IPS-20b (cell line): ENCODE results near the gene HDAC1.

ENCODE experiments used
- H3K27ac ChIP-seq: one replicate; pipeline ENCODE4 v1.5.1; 2013; ENCODE audit warnings: low read length
- H3K27me3 ChIP-seq: 2 replicates; pipeline ENCODE4 v1.6.1; 2013; ENCODE audit warnings: mild to moderate bottlenecking, low read length, inconsistent platforms; ENCODE audit not compliant: insufficient read depth
- H3K36me3 ChIP-seq: 2 replicates; pipeline ENCODE4 v1.6.1; 2013; ENCODE audit warnings: low read depth, mild to moderate bottlenecking, inconsistent platforms, low read length, moderate library complexity; ENCODE audit not compliant: insufficient read depth
- H3K4me1 ChIP-seq: 2 replicates; pipeline ENCODE4 v1.6.1; 2013; ENCODE audit warnings: mild to moderate bottlenecking, control low read depth, inconsistent platforms, low read length, moderate library complexity; ENCODE audit not compliant: insufficient read depth
- H3K4me3 ChIP-seq: 2 replicates; pipeline ENCODE4 v1.5.1; 2013; ENCODE audit warnings: mild to moderate bottlenecking, low read length, inconsistent platforms
- H3K9ac ChIP-seq: 2 replicates; pipeline ENCODE4 v1.6.1; 2013; ENCODE audit warnings: low read depth, mild to moderate bottlenecking, inconsistent platforms, low read length, moderate library complexity
- H3K9me3 ChIP-seq: 2 replicates; pipeline ENCODE4 v1.6.1; 2013; ENCODE audit warnings: mild to moderate bottlenecking, low read depth, low read length, inconsistent platforms; ENCODE audit not compliant: insufficient read depth

The HDAC1 gene

GRCh38 chr1:32365445-32365844 lies 73.6 kb downstream of the HDAC1 start:
- H3K4me1 ChIP-seq = peaks cover 2% of the 10 kb centered on the region; the same call in 1 of the 2 replicates
- H3K9me3 ChIP-seq = no peaks in the 10 kb centered on the region
- H3K9ac ChIP-seq = no peak overlapping the region; the same call in 1 of the 2 replicates
- peaks cover 58% of the 10 kb centered on the region for H3K36me3 ChIP-seq
- no peak overlapping the region for H3K4me3 ChIP-seq
- no peak overlapping the region for H3K27ac ChIP-seq
- H3K27me3 ChIP-seq = peaks cover 27% of the 10 kb centered on the region

DNA sequence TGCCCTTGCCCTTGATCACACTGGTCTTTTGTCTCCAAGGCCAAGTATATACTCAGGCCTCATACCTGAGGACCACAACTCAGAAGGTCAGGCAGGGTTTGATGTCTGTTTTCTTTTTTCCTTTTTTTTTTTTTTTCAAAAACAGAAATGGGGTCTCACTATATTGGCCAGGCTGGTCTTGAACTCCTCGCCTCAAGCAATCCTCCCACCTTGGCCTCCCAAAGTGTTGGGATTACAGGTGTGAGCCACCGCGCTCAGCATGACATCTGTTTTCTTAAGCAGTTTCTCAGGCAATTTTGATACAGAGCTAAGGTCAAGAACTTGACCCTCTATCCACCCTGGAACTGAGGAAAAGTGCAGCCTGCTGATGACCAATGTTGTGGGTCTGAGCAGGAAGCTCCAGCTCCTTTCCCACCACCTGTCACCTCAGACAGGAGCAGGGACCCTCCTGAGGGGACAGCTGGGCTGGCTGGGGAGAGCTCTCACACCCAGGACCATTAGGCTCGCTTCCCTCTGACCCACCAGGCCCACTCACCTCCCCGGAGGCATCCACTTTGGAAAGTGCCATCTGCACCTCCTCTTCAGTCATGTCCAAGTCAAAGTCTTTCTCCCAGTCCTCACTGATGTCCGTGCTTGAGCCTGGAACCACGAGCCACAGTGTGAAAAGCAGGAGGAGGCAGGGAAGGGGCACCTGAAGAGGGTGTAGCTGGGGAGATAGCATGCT lies 76.2 kb downstream of the HDAC1 start:
- H3K27ac ChIP-seq = no peak overlapping the region
- no peaks in the 10 kb centered on the region for H3K9me3 ChIP-seq
- no peak overlapping the region for H3K4me3 ChIP-seq
- H3K27me3 ChIP-seq = peaks cover under 1% of the 10 kb centered on the region; the same call in 1 of the 2 replicates
- H3K9ac ChIP-seq = no peak overlapping the region
- no peaks in the 10 kb centered on the region for H3K4me1 ChIP-seq
- H3K36me3 ChIP-seq = peaks cover 75% of the 10 kb centered on the region

DNA sequence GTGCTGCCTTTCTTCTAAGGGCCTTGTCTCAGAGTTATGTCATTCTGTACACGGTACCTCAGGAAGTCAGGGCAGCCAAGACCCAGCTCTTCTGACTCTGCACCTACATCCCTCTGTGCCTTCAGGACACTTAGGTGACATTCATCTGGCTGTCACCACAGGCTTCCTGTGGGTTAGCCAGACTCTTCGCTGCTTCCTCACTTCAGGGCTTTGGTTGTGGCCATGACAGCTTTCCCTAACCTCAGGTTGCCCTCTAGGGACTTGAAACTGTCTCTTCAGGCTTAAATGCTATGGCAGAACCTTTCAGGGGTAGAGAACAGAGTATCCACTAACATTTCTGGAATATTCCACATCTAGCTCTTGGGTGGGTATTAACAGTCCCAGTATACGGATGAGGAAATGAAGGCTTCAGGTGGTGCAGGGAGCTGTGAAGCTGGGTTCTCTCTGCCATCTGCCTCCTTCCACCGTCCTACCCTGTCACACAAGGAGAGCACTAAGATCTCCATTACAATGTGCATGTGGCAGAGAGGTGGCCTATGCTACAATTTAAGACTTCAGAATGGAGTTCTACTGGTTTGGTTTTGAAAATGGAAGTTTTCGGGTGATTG lies 80.4 kb downstream of the HDAC1 start:
- no peaks in the 10 kb centered on the region for H3K9me3 ChIP-seq
- no peaks in the 10 kb centered on the region for H3K27me3 ChIP-seq

DNA sequence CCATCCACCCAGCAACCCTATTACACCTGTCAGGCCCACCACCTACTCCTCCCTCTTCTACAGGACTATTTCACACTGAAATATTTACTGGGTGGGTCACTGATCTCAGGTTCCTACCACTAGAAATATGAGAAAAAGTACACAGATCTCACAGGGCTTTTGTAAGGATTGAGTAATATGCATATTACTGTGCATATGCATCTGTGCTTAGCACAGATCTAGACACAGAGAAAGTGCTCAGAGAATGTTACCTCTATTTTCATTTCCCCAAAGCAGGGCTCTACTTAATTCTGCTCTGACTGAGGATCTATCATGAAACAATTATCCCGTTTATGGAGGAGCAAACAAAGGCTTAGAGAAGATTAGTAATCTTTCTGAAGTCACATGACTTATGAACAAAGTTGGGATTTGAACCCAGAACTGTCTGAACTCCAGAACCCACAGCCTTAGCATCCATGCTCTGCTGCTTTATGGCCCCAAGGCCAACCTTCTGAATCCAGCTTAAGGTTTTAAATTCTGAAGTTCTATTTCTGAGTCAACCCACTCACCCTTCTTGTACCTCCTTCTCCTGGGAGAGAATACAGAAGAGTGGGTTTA lies 82.2 kb downstream of the HDAC1 start:
- Histone ChIP-seq H3K4me3 (no peak overlapping the region), H3K27ac (no peak overlapping the region), H3K36me3 (peaks cover 80% of the 10 kb centered on the region), H3K4me1 (no peaks in the 10 kb centered on the region), H3K27me3 (no peaks in the 10 kb centered on the region), H3K9ac (no peak overlapping the region), H3K9me3 (no peaks in the 10 kb centered on the region)

More for the DNA sequence above, 80.4 kb downstream of the HDAC1 start:
- Histone ChIP-seq H3K36me3 (peaks cover 80% of the 10 kb centered on the region), H3K4me3 (no peak overlapping the region), H3K9ac (no peak overlapping the region), H3K27ac (no peak overlapping the region), H3K4me1 (no peaks in the 10 kb centered on the region)

GRCh38 chr1:32376199-32376598 lies 84.3 kb downstream of the HDAC1 start:
- Histone ChIP-seq H3K4me1 (no peaks in the 10 kb centered on the region), H3K4me3 (no peak overlapping the region), H3K27me3 (no peaks in the 10 kb centered on the region), H3K27ac (no peak overlapping the region), H3K36me3 (peaks cover 97% of the 10 kb centered on the region), H3K9ac (no peak overlapping the region), H3K9me3 (no peaks in the 10 kb centered on the region)

DNA sequence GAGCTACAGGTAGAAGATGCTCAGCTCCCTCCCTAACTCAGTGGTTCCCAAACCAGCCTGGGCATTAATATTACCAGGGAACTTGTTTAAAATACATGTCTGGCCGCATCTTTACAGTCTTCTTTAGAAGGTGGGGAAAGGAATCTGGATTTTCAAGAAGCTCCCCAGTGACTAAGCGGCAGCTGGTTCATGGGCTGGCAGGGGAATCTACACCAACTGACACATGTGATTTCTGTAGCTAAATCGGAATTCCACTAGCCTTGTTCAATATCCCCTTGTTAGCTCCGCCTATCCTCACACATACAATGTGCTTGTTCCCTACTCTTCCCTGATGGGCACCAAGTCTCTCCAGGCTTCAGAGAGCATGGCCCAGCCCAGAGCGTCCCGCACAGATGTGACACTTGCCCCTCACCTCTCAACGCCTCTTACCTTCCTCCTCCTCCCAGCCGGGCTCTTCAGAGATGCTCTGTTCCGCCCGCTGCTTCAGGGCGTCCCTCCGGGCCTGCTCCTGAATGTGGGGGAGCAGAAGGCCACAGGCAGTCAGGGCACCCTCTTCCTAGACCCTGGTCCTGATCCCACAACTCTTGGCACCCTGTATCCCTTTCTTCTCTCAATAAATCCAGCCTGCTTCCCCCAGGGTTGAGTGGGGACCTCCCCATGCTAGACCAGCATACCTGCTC lies 85.8 kb downstream of the HDAC1 start:
- no peak overlapping the region for H3K9ac ChIP-seq
- no peaks in the 10 kb centered on the region for H3K9me3 ChIP-seq
- H3K36me3 ChIP-seq = peaks cover 98% of the 10 kb centered on the region
- H3K4me1 ChIP-seq = no peaks in the 10 kb centered on the region
- no peak overlapping the region for H3K27ac ChIP-seq
- no peaks in the 10 kb centered on the region for H3K27me3 ChIP-seq
- no peak overlapping the region for H3K4me3 ChIP-seq

GRCh38 chr1:32380057-32380456 lies 88.2 kb downstream of the HDAC1 start:
- peaks cover 99% of the 10 kb centered on the region for H3K36me3 ChIP-seq
- no peaks in the 10 kb centered on the region for H3K4me1 ChIP-seq
- H3K27me3 ChIP-seq = no peaks in the 10 kb centered on the region
- no peak overlapping the region for H3K4me3 ChIP-seq
- no peaks in the 10 kb centered on the region for H3K9me3 ChIP-seq
- no peak overlapping the region for H3K9ac ChIP-seq
- no peak overlapping the region for H3K27ac ChIP-seq
